GM12874 (cell line): Measurements from ENCODE around the gene MIAT.

Experiments used
- CTCF ChIP-seq: IDR thresholded peaks from 2 replicates; pipeline ENCODE4 v1.5.1; 2011; ENCODE audit warnings: low read depth, mild to moderate bottlenecking, control low read depth, low read length, moderate library complexity; ENCODE audit not compliant: insufficient read depth

The MIAT gene

GRCh38 chr22:26702906-26703830, 45.8 kb downstream of the MIAT start:
- TF ChIP-seq CTCF: no peak

- TF ChIP-seq CTCF: no peak
These were observed 49.7 kb downstream of the MIAT start for GRCh38 chr22:26707090-26707489.

- TF ChIP-seq CTCF: no peak
These were observed 50.2 kb downstream of the MIAT start for GRCh38 chr22:26707581-26707980.

GRCh38 chr22:26708256-26709009, 51.0 kb downstream of the MIAT start:
- no peak for TF ChIP-seq CTCF

GRCh38 chr22:26709617-26710390, 52.4 kb downstream of the MIAT start:
- TF ChIP-seq CTCF: no peak

GRCh38 chr22:26711205-26711963, 54.0 kb downstream of the MIAT start:
- TF ChIP-seq CTCF: no peak
